ENCODE results near the gene NEK10. TPM values are rescaled to one million over a fixed set of nuclear protein-coding genes. Genes with fewer than 3 reads are reported as not detected.

The NEK10 gene
- total RNA-seq, 1 donor from 2014 or later, result 9.4 TPM

GRCh38 chr3:27319304-27319703 lies 49.9 kb downstream of the NEK10 start:
- ATAC-seq (no peak), DNase-seq (no peak)
- TF ChIP-seq, protein P1, sequence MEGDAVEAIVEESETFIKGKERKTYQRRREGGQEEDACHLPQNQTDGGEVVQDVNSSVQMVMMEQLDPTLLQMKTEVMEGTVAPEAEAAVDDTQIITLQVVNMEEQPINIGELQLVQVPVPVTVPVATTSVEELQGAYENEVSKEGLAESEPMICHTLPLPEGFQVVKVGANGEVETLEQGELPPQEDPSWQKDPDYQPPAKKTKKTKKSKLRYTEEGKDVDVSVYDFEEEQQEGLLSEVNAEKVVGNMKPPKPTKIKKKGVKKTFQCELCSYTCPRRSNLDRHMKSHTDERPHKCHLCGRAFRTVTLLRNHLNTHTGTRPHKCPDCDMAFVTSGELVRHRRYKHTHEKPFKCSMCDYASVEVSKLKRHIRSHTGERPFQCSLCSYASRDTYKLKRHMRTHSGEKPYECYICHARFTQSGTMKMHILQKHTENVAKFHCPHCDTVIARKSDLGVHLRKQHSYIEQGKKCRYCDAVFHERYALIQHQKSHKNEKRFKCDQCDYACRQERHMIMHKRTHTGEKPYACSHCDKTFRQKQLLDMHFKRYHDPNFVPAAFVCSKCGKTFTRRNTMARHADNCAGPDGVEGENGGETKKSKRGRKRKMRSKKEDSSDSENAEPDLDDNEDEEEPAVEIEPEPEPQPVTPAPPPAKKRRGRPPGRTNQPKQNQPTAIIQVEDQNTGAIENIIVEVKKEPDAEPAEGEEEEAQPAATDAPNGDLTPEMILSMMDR (IDR thresholded peaks at IDR 0.05), result no peak
- intact Hi-C loops (cut with DNase I), result no loop called here
- no peaks in the 10 kb centered on the region for H3K36me3 ChIP-seq
- no peak overlapping the region for H3K4me3 ChIP-seq
- H3K27ac ChIP-seq, result no peak overlapping the region
- no peaks in the 10 kb centered on the region for H3K9me3 ChIP-seq
- H3K4me1 ChIP-seq, result no peaks in the 10 kb centered on the region
- H3K27me3 ChIP-seq (ENCODE audit: low read depth), result no peaks in the 10 kb centered on the region

DNA sequence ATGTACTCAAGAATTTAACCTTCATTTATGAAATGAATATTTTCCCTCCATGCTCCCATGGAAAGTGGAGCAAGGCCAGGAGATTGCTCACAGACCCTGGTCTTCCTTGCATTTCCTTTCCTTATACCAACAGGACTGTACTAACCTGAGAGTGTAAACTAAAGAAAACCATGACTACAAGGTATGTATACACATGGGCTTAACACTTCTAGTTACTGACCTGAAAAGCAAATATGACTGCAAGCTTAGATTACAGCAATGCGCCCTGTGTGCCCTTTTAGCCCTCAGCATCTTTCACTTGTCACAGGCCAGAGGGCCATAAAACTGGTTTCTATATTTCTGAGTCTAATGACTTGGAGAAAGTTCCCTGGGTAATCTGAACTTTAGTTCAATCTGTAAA lies 52.1 kb downstream of the NEK10 start:
- Histone ChIP-seq H3K36me3 (no peaks in the 10 kb centered on the region), H3K27ac (no peak overlapping the region), H3K4me3 (no peak overlapping the region), H3K27me3 (ENCODE audit: low read depth) (no peaks in the 10 kb centered on the region), H3K9me3 (no peaks in the 10 kb centered on the region), H3K4me1 (no peaks in the 10 kb centered on the region)
- peak in 1 of 2 donors; percentile 34 for ATAC-seq
- TF ChIP-seq, protein P1 (IDR thresholded peaks at IDR 0.05), result no peak
- intact Hi-C loops (cut with DNase I), result no loop called here
- no peak for DNase-seq

DNA sequence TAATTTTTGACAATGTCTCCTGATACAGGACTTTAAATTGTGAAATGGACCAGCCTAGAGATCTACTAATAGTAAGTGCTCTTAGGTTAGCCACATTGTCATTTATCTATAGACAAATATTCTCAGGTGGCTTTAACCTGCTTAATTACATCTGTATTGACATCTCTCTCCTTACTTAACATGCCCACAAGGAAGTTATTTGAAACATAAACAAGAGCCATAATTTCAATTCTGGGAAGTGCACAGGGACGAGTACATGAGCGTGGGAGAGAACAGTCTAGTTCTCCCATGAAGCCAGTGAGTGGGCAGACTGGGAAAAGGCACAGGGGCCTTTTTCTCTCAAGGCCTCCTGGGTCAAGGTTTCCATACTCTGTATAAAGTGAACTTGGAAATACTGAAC lies 54.2 kb downstream of the NEK10 start:
- H3K9me3 ChIP-seq, result no peaks in the 10 kb centered on the region
- no peak overlapping the region for H3K27ac ChIP-seq
- H3K4me1 ChIP-seq, result no peaks in the 10 kb centered on the region
- ATAC-seq (no peak), DNase-seq (no peak)
- intact Hi-C loops (cut with DNase I), result no loop called here
- H3K27me3 ChIP-seq (ENCODE audit: low read depth), result no peaks in the 10 kb centered on the region
- TF ChIP-seq, protein P1 (IDR thresholded peaks at IDR 0.05), result no peak
- no peaks in the 10 kb centered on the region for H3K36me3 ChIP-seq
- no peak overlapping the region for H3K4me3 ChIP-seq

DNA sequence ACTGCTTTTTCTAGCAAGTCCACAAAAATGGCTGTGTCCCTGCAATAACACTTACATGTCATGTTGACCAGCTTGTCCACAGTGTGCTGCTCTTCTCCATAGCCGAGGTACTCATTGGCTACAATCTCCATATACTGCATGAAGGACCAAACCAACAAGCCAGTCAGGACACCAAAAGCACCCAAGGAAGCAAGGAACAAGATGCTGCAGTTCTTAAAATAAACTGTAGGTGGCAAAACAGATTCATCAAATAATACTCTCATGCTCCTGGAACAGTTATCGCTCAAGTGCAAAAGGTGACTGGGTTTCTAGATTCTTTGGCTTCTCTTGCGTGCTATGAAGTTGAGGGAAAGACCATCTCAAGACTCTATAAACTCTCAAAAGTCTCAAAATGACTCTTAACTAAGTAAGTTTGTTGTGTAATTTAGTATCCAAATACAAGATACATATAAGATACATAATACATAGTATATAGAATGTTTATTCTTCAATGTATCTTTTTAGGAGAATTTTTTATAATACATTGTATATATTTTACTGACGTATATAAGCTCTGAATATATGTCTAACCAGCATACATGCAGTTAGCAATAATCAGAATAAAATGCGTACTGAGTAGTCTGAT lies 57.0 kb downstream of the NEK10 start:
- ATAC-seq (peak; percentile 66 to 80), DNase-seq (no peak)
- TF ChIP-seq, protein P1 (IDR thresholded peaks at IDR 0.05), result peak; percentile 89
- no peaks in the 10 kb centered on the region for H3K9me3 ChIP-seq
- no peaks in the 10 kb centered on the region for H3K36me3 ChIP-seq
- H3K4me1 ChIP-seq, result no peaks in the 10 kb centered on the region
- intact Hi-C loops (cut with DNase I), result no loop called here
- no peaks in the 10 kb centered on the region for H3K27me3 ChIP-seq (ENCODE audit: low read depth)
- no peak overlapping the region for H3K4me3 ChIP-seq
- no peak overlapping the region for H3K27ac ChIP-seq

GRCh38 chr3:27311400-27311799 lies 57.8 kb downstream of the NEK10 start:
- no peaks in the 10 kb centered on the region for H3K9me3 ChIP-seq
- no peaks in the 10 kb centered on the region for H3K4me1 ChIP-seq
- H3K4me3 ChIP-seq, result no peak overlapping the region
- no peak overlapping the region for H3K27ac ChIP-seq
- no peaks in the 10 kb centered on the region for H3K36me3 ChIP-seq
- TF ChIP-seq, protein P1 (IDR thresholded peaks at IDR 0.05), result no peak
- no peaks in the 10 kb centered on the region for H3K27me3 ChIP-seq (ENCODE audit: low read depth)
- ATAC-seq (no peak), DNase-seq (no peak)
- intact Hi-C loops (cut with DNase I), result no loop called here

Measured in lower lobe of right lung (tissue), 2 donors.